ENCODE measurements around the gene LRRC30. TPM values are rescaled to one million over a fixed set of nuclear protein-coding genes. Genes with fewer than 3 reads are reported as not detected.

Gene LRRC30
- total RNA-seq, 1 donor from 2014 or later: not detected

DNA sequence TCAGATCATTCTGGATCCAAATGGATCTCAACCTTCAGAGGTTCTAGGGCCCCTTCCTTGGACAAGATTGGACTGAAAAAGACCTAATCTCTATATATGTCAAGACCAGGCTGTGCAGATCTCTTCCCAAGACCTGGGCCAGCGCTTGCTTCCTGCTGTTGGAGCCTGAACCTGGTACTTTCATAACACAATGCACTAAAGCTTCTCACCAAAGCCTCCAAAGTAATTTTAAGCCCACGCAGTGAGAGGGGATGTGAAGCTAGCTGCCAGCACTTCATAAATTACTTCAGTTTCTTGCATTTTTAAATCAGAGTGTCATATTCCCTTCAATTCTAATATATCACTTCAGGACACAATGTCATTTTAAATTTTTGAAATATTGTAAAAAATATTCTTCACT lies 50.7 kb downstream of the LRRC30 start:
- H3K9me3 ChIP-seq: no peaks in the 10 kb centered on the region
- H3K4me1 ChIP-seq: no peaks in the 10 kb centered on the region
- no peak overlapping the region for H3K4me3 ChIP-seq
- intact Hi-C loops (cut with DNase I): no loop called here
- no peak for TF ChIP-seq POLR2A (IDR thresholded peaks at IDR 0.05)
- TF ChIP-seq, protein P1, sequence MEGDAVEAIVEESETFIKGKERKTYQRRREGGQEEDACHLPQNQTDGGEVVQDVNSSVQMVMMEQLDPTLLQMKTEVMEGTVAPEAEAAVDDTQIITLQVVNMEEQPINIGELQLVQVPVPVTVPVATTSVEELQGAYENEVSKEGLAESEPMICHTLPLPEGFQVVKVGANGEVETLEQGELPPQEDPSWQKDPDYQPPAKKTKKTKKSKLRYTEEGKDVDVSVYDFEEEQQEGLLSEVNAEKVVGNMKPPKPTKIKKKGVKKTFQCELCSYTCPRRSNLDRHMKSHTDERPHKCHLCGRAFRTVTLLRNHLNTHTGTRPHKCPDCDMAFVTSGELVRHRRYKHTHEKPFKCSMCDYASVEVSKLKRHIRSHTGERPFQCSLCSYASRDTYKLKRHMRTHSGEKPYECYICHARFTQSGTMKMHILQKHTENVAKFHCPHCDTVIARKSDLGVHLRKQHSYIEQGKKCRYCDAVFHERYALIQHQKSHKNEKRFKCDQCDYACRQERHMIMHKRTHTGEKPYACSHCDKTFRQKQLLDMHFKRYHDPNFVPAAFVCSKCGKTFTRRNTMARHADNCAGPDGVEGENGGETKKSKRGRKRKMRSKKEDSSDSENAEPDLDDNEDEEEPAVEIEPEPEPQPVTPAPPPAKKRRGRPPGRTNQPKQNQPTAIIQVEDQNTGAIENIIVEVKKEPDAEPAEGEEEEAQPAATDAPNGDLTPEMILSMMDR (IDR thresholded peaks at IDR 0.05): no peak
- no peak for TF ChIP-seq POLR2AphosphoS5 (IDR thresholded peaks at IDR 0.05; ENCODE audit: insufficient read depth in 1 of 2, low read depth in 1 of 2)
- no peaks in the 10 kb centered on the region for H3K36me3 ChIP-seq
- DNase-seq (ENCODE audit: extremely low spot score in 2 of 2): no peak
- no peaks in the 10 kb centered on the region for H3K27me3 ChIP-seq
- H3K27ac ChIP-seq: no peak overlapping the region

Other genes with a start within 250 kb of the LRRC30 start
- 1.5 TPM for gene LAMA1, start 113.3 kb upstream of the LRRC30 start, total RNA-seq

Data from vagina (tissue), 2 donors.